Measurements from ENCODE around the gene MAIP1.
A peak's percentile ranks its signal among the peaks of the same experiment; 100 is the strongest.

DNA sequence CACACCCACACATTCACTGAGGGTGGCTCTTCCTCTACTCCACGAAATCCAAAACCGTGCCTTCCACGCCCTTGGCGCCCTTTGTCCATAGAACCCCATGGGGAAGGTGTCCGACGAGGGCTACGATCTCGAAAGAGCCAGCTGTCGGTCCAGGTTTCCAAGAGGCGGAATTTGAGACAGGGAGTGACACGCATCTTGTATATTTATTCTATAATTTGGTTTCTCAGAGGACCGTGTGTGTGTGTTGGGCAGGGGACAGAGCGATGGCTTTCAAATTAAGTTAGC lies 43.6 kb upstream of the MAIP1 start:
- TF ChIP-seq, protein P1, sequence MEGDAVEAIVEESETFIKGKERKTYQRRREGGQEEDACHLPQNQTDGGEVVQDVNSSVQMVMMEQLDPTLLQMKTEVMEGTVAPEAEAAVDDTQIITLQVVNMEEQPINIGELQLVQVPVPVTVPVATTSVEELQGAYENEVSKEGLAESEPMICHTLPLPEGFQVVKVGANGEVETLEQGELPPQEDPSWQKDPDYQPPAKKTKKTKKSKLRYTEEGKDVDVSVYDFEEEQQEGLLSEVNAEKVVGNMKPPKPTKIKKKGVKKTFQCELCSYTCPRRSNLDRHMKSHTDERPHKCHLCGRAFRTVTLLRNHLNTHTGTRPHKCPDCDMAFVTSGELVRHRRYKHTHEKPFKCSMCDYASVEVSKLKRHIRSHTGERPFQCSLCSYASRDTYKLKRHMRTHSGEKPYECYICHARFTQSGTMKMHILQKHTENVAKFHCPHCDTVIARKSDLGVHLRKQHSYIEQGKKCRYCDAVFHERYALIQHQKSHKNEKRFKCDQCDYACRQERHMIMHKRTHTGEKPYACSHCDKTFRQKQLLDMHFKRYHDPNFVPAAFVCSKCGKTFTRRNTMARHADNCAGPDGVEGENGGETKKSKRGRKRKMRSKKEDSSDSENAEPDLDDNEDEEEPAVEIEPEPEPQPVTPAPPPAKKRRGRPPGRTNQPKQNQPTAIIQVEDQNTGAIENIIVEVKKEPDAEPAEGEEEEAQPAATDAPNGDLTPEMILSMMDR (IDR thresholded peaks at IDR 0.05): no peak
- no peak for TF ChIP-seq POLR2A (IDR thresholded peaks at IDR 0.05; ENCODE audit: low read depth)
- peak in 1 of 2 donors; percentile 24 for TF ChIP-seq POLR2AphosphoS5 (IDR thresholded peaks at IDR 0.05)

Data from esophagus muscularis mucosa (tissue), 3 donors.